SU-DHL-6 (cell line): ENCODE results near the gene RBKS.
"Not testable (repeated sequence)": the region's sequence is repeated elsewhere in the genome, so short reads cannot be mapped to it uniquely, and the experiment has no call there.

Source experiments
- H2AFZ ChIP-seq: fragments of 200-600 bp; sonication (generic); 2 replicates; pipeline ENCODE4 v1.6.1; 2014; ENCODE audit warnings: low read depth, mild to moderate bottlenecking, moderate library complexity, mixed read lengths, antibody characterized with exemption, low read length; ENCODE audit not compliant: severe bottlenecking
- H3F3A ChIP-seq: fragments of 200-600 bp; shearing (Covaris generic); 2 replicates; pipeline ENCODE4 v1.6.0; 2016; ENCODE audit warnings: antibody characterized with exemption, mild to moderate bottlenecking; ENCODE audit not compliant: insufficient read depth
- H3K27ac ChIP-seq: fragments of 200-600 bp; sonication (generic); 2 replicates; pipeline ENCODE4 v1.5.1; 2016; ENCODE audit warnings: low read depth, mild to moderate bottlenecking, low read length, moderate library complexity, mixed read lengths
- H3K27me3 ChIP-seq: fragments of 200-600 bp; sonication (generic), shearing (Covaris generic); 2 replicates; pipeline ENCODE4 v1.6.0; 2014; ENCODE audit warnings: mild to moderate bottlenecking, low read length
- H3K36me3 ChIP-seq: fragments of 200-600 bp; sonication (generic); 2 replicates; pipeline ENCODE4 v1.6.1; 2014; ENCODE audit warnings: mild to moderate bottlenecking, low read length, mixed read lengths
- H3K4me2 ChIP-seq: fragments of 300-600, 200-600 bp; shearing (Covaris generic), sonication (generic); 2 replicates; pipeline ENCODE4 v1.6.0; 2014; ENCODE audit warnings: low read length, low read depth, mild to moderate bottlenecking; ENCODE audit not compliant: poor library complexity, severe bottlenecking
- H3K4me3 ChIP-seq: fragments of 200-600 bp; sonication (generic); 2 replicates; pipeline ENCODE4 v1.5.1; 2014; ENCODE audit warnings: antibody characterized with exemption, low read length, mild to moderate bottlenecking, mixed read lengths; ENCODE audit not compliant: insufficient read depth, poor library complexity, severe bottlenecking
- H3K79me2 ChIP-seq: fragments of 200-600 bp; sonication (generic); 2 replicates; pipeline ENCODE4 v1.6.1; 2014; ENCODE audit warnings: mild to moderate bottlenecking, low read length, moderate library complexity; ENCODE audit not compliant: insufficient read depth
- H3K9ac ChIP-seq: fragments of 200-600 bp; sonication (generic); 2 replicates; pipeline ENCODE4 v1.7.0; 2014; ENCODE audit warnings: mild to moderate bottlenecking, low read length
- H3K9me2 ChIP-seq: fragments of 200-600 bp; sonication (generic); replicated peaks from 2 replicates; pipeline ENCODE4 v1.6.1; 2014; ENCODE audit warnings: low read length; ENCODE audit not compliant: insufficient read depth
- H3K9me3 ChIP-seq: fragments of 200-600 bp; sonication (generic); 2 replicates; pipeline ENCODE4 v1.6.1; 2014; ENCODE audit warnings: low read length, mixed read lengths; ENCODE audit not compliant: insufficient read depth
- H4K20me1 ChIP-seq: fragments of 200-600 bp; sonication (generic); 2 replicates; pipeline ENCODE4 v1.6.1; 2014; ENCODE audit warnings: low read depth, mild to moderate bottlenecking, antibody characterized with exemption, low read length, moderate library complexity, mixed read lengths
- EZH2phosphoT487 ChIP-seq: fragments of 200-600 bp; sonication (generic), shearing (Covaris generic); conservative IDR thresholded peaks from 2 replicates; pipeline ENCODE4 v1.6.1; 2018; ENCODE audit warnings: mild to moderate bottlenecking, antibody characterized with exemption, low read length, moderate library complexity, mixed read lengths
- TF ChIP-seq, protein P1 (sequence below): fragments of 200-600 bp; sonication (generic); IDR thresholded peaks from one replicate; pipeline ENCODE4 v1.5.1; 2017; ENCODE audit warnings: antibody characterized with exemption, mild to moderate bottlenecking, low read length, moderate library complexity; ENCODE audit not compliant: insufficient read depth, poor library complexity, severe bottlenecking

The RBKS gene

DNA sequence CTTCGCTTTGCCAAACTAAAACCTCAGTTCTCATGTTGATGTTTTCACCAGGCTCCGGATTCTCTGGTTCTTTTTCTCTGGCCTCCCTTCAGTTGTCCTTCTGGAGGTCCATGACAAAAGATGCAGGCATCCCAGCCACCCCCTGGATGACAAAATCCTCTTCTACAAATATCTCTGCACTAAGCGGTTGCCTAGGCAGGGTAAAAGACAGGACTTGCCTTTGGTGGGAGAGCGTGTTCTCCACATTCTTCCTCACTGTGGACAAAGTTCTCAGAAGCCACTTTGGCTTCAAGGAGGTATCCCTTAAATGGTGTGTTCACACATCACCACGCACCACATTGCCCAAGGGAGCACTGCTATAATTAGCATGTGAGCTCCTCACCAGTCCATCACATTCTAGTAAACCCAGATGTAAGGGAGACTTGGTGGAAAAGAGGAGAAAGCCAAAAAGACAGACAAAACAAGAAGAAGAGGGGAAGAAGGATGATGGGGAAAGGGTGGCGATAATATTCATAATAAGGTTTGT lies 142.3 kb downstream of the RBKS start:
- H3K79me2 ChIP-seq, result no peaks in the 10 kb centered on the region
- H3K4me2 ChIP-seq, result no peak overlapping the region
- H3K9me3 ChIP-seq, result no peaks in the 10 kb centered on the region
- H4K20me1 ChIP-seq, result no peaks in the 10 kb centered on the region
- no peaks in the 10 kb centered on the region for H3K27me3 ChIP-seq
- no peak overlapping the region for H2AFZ ChIP-seq
- no peak overlapping the region for H3K4me3 ChIP-seq
- TF ChIP-seq, protein P1, sequence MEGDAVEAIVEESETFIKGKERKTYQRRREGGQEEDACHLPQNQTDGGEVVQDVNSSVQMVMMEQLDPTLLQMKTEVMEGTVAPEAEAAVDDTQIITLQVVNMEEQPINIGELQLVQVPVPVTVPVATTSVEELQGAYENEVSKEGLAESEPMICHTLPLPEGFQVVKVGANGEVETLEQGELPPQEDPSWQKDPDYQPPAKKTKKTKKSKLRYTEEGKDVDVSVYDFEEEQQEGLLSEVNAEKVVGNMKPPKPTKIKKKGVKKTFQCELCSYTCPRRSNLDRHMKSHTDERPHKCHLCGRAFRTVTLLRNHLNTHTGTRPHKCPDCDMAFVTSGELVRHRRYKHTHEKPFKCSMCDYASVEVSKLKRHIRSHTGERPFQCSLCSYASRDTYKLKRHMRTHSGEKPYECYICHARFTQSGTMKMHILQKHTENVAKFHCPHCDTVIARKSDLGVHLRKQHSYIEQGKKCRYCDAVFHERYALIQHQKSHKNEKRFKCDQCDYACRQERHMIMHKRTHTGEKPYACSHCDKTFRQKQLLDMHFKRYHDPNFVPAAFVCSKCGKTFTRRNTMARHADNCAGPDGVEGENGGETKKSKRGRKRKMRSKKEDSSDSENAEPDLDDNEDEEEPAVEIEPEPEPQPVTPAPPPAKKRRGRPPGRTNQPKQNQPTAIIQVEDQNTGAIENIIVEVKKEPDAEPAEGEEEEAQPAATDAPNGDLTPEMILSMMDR, result no peak
- no peak for TF ChIP-seq EZH2phosphoT487
- no peaks in the 10 kb centered on the region for H3K36me3 ChIP-seq
- no peaks in the 10 kb centered on the region for H3K9me2 ChIP-seq
- H3K9ac ChIP-seq, result no peak overlapping the region
- H3K27ac ChIP-seq, result no peak overlapping the region
- no peaks in the 10 kb centered on the region for H3F3A ChIP-seq

GRCh38 chr2:27746325-27746724 lies 143.9 kb downstream of the RBKS start:
- no peak overlapping the region for H3K4me2 ChIP-seq
- no peaks in the 10 kb centered on the region for H3F3A ChIP-seq
- H3K36me3 ChIP-seq, result no peaks in the 10 kb centered on the region
- H3K9ac ChIP-seq, result no peak overlapping the region
- H2AFZ ChIP-seq, result no peak overlapping the region
- H3K9me2 ChIP-seq, result no peaks in the 10 kb centered on the region
- H3K27ac ChIP-seq, result no peak overlapping the region
- H3K27me3 ChIP-seq, result no peaks in the 10 kb centered on the region
- no peaks in the 10 kb centered on the region for H4K20me1 ChIP-seq
- TF ChIP-seq, protein P1, result no peak
- TF ChIP-seq EZH2phosphoT487, result no peak
- H3K4me3 ChIP-seq, result no peak overlapping the region
- no peaks in the 10 kb centered on the region for H3K9me3 ChIP-seq
- no peaks in the 10 kb centered on the region for H3K79me2 ChIP-seq

- not testable (repeated sequence) for H3K27me3 ChIP-seq, H3K4me3 ChIP-seq, H3K9me3 ChIP-seq, H3K36me3 ChIP-seq, H3K79me2 ChIP-seq, H4K20me1 ChIP-seq, H2AFZ ChIP-seq, H3K27ac ChIP-seq, H3K4me2 ChIP-seq, H3K9ac ChIP-seq, H3F3A ChIP-seq, H3K9me2 ChIP-seq
Observed at GRCh38 chr2:27745494-27745893, 144.7 kb downstream of the RBKS start.

GRCh38 chr2:27742571-27742970 lies 147.6 kb downstream of the RBKS start:
- Histone ChIP-seq H3K79me2 (no peaks in the 10 kb centered on the region), H4K20me1 (no peaks in the 10 kb centered on the region), H3K9me3 (no peaks in the 10 kb centered on the region), H3K27ac (no peak overlapping the region), H2AFZ (no peak overlapping the region), H3K4me3 (no peak overlapping the region), H3K9me2 (no peaks in the 10 kb centered on the region), H3K4me2 (no peak overlapping the region), H3K27me3 (no peaks in the 10 kb centered on the region), H3K36me3 (no peaks in the 10 kb centered on the region), H3K9ac (no peak overlapping the region), H3F3A (no peaks in the 10 kb centered on the region)
- TF ChIP-seq, protein P1, result no peak
- TF ChIP-seq EZH2phosphoT487, result no peak
